H9 (cell line): ENCODE results near the gene ZBED2. TPM values are rescaled to one million over a fixed set of nuclear protein-coding genes. Genes with fewer than 3 reads are reported as not detected.

Experiments
- DNase-seq: peaks from one replicate; pipeline ENCODE4 v3.0.0-alpha.2; 2017
- H2AFZ ChIP-seq: one replicate; pipeline ENCODE4 v1.6.1; 2013; ENCODE audit warnings: mild to moderate bottlenecking, low read length, control low read depth, moderate library complexity
- H2AK5ac ChIP-seq: 2 replicates; pipeline ENCODE4 v1.6.1; 2013; ENCODE audit warnings: low read length, control low read depth, mixed read lengths; ENCODE audit not compliant: insufficient read length
- H2BK120ac ChIP-seq: one replicate; pipeline ENCODE4 v1.6.1; 2013; ENCODE audit warnings: low read depth, mild to moderate bottlenecking, low read length, control low read depth, inconsistent platforms; ENCODE audit not compliant: poor library complexity, severe bottlenecking
- H2BK12ac ChIP-seq: 2 replicates; pipeline ENCODE4 v1.6.1; 2013; ENCODE audit warnings: low read length, control low read depth, mixed read lengths, low read depth; ENCODE audit not compliant: insufficient read length
- H2BK15ac ChIP-seq: 2 replicates; pipeline ENCODE4 v1.6.1; 2013; ENCODE audit warnings: low read depth, low read length, control low read depth
- H2BK20ac ChIP-seq: one replicate; pipeline ENCODE4 v1.6.1; 2013; ENCODE audit warnings: low read depth, mild to moderate bottlenecking, low read length, control low read depth, inconsistent platforms; ENCODE audit not compliant: poor library complexity, severe bottlenecking
- H2BK5ac ChIP-seq: 2 replicates; pipeline ENCODE4 v1.6.1; 2013; ENCODE audit warnings: low read length, control low read depth, mixed read lengths; ENCODE audit not compliant: insufficient read length
- H3K14ac ChIP-seq: 2 replicates; pipeline ENCODE4 v1.6.1; 2013; ENCODE audit warnings: low read length, control low read depth; ENCODE audit not compliant: insufficient read depth
- H3K18ac ChIP-seq: 2 replicates; pipeline ENCODE4 v1.6.1; 2013; ENCODE audit warnings: low read depth, mild to moderate bottlenecking, mixed read lengths, low read length, control low read depth; ENCODE audit not compliant: insufficient read length
- H3K23ac ChIP-seq: 2 replicates; pipeline ENCODE4 v1.6.1; 2013; ENCODE audit warnings: low read length, control low read depth, mixed read lengths, low read depth; ENCODE audit not compliant: insufficient read length
- H3K23me2 ChIP-seq: 2 replicates; pipeline ENCODE4 v1.6.1; 2013; ENCODE audit warnings: low read depth, mild to moderate bottlenecking, mixed read lengths, low read length, control low read depth; ENCODE audit not compliant: insufficient read length, poor library complexity, severe bottlenecking
- H3K27ac ChIP-seq: 2 replicates; pipeline ENCODE4 v1.5.1; 2013; ENCODE audit warnings: low read length, control low read depth, mixed read lengths, low read depth; ENCODE audit not compliant: insufficient read length
- H3K27me3 ChIP-seq: 2 replicates; pipeline ENCODE4 v1.6.1; 2013; ENCODE audit warnings: low read length, control low read depth, inconsistent platforms; ENCODE audit not compliant: insufficient read depth
- H3K4ac ChIP-seq: 2 replicates; pipeline ENCODE4 v1.6.1; 2013; ENCODE audit warnings: low read depth, mild to moderate bottlenecking, control low read depth, inconsistent platforms, low read length, moderate library complexity
- H3K4me1 ChIP-seq: 2 replicates; pipeline ENCODE4 v1.6.1; 2013; ENCODE audit warnings: low read length, control low read depth, inconsistent platforms; ENCODE audit not compliant: insufficient read depth
- H3K4me2 ChIP-seq: 2 replicates; pipeline ENCODE4 v1.6.1; 2013; ENCODE audit warnings: low read length, control low read depth, mixed read lengths; ENCODE audit not compliant: insufficient read length, insufficient read depth
- H3K56ac ChIP-seq: 2 replicates; pipeline ENCODE4 v1.6.1; 2013; ENCODE audit warnings: low read depth, mild to moderate bottlenecking, mixed read lengths, low read length, control low read depth; ENCODE audit not compliant: insufficient read length
- H3K79me1 ChIP-seq: 2 replicates; pipeline ENCODE4 v1.6.1; 2013; ENCODE audit warnings: low read depth, mild to moderate bottlenecking, moderate library complexity, low read length, control low read depth, inconsistent platforms; ENCODE audit not compliant: insufficient read depth, poor library complexity, severe bottlenecking
- H3K79me2 ChIP-seq: 2 replicates; pipeline ENCODE4 v1.6.1; 2013; ENCODE audit warnings: low read length, control low read depth, inconsistent platforms; ENCODE audit not compliant: insufficient read depth
- H3K9ac ChIP-seq: 2 replicates; pipeline ENCODE4 v1.6.1; 2013; ENCODE audit warnings: low read length, control low read depth, mixed read lengths; ENCODE audit not compliant: insufficient read length; ENCODE audit errors: extremely low read depth
- H3K9me3 ChIP-seq: one replicate; pipeline ENCODE4 v1.6.1; 2013; ENCODE audit warnings: low read depth, low read length, inconsistent platforms; ENCODE audit not compliant: control insufficient read depth
- H3T11ph ChIP-seq: one replicate; pipeline ENCODE4 v1.6.1; 2013; ENCODE audit warnings: mild to moderate bottlenecking, low read length, control low read depth, inconsistent platforms
- H4K20me1 ChIP-seq: one replicate; pipeline ENCODE4 v1.6.1; 2013; ENCODE audit not compliant: control insufficient read depth, insufficient read length, insufficient read depth
- H4K5ac ChIP-seq: 2 replicates; pipeline ENCODE4 v1.6.1; 2013; ENCODE audit warnings: low read depth, mild to moderate bottlenecking, mixed read lengths, low read length, control low read depth; ENCODE audit not compliant: insufficient read length
- H4K8ac ChIP-seq: replicated peaks from 2 replicates; pipeline ENCODE4 v1.6.1; 2013; ENCODE audit warnings: low read length, control low read depth, mixed read lengths, low read depth; ENCODE audit not compliant: insufficient read length
- H4K91ac ChIP-seq: 2 replicates; pipeline ENCODE4 v1.6.1; 2013; ENCODE audit warnings: low read depth, mild to moderate bottlenecking, moderate library complexity, mixed read lengths, low read length, control low read depth; ENCODE audit not compliant: insufficient read length
- H3K27ac Mint-ChIP-seq, 3 experiments: 2 replicates in 2 of 3; 3 replicates in 1 of 3; pipeline ENCODE4 v1.8.0; 2020 to 2021; ENCODE audit warnings: mixed read lengths in 3 of 3, mild to moderate bottlenecking in 1 of 3, moderate library complexity in 1 of 3
- H3K27me3 Mint-ChIP-seq: 2 replicates; pipeline ENCODE4 v1.8.0; 2021; ENCODE audit warnings: low read depth, mild to moderate bottlenecking, moderate library complexity, mixed read lengths
- H3K36me3 Mint-ChIP-seq, 3 experiments: 2 replicates in 2 of 3; 3 replicates in 1 of 3; pipeline ENCODE4 v1.8.0; 2020 to 2021; ENCODE audit warnings: low read depth in 3 of 3, mixed read lengths in 3 of 3; ENCODE audit not compliant: insufficient read depth in 1 of 3
- H3K4me1 Mint-ChIP-seq, 2 experiments: 2 replicates each; pipeline ENCODE4 v1.8.0; 2020; ENCODE audit warnings: mixed read lengths in 2 of 2
- H3K4me3 Mint-ChIP-seq, 2 experiments: 2 replicates in 1 of 2; 3 replicates in 1 of 2; pipeline ENCODE4 v1.8.0; 2020 to 2021; ENCODE audit warnings: mild to moderate bottlenecking in 2 of 2, mixed read lengths in 2 of 2, moderate library complexity in 1 of 2
- H3K9me3 Mint-ChIP-seq, 2 experiments: 2 replicates in 1 of 2; 3 replicates in 1 of 2; pipeline ENCODE4 v1.8.0; 2020; ENCODE audit warnings: mild to moderate bottlenecking in 2 of 2, mixed read lengths in 2 of 2, moderate library complexity in 1 of 2
- WGBS: extraction: QIAGEN DNeasy Blood & Tissue Kit; methylation state at CpG from one replicate; pipeline ENCODE4 v1.1.7; 2013; ENCODE audit warnings: missing lambda C conversion rate, low lambda C conversion rate, mixed read lengths; ENCODE audit not compliant: insufficient read length; ENCODE audit errors: extremely low coverage; 5-methylcytosine and 5-hydroxymethylcytosine counted together
- total RNA-seq: library from RNA; stranded (reverse); gene quantifications from 2 replicates; pipeline ENCODE4 v1.2.1, GENCODE V29; 2021
- TF ChIP-seq, protein P1 (sequence below): fragments of 200-600 bp; sonication (generic); conservative IDR thresholded peaks from 3 replicates; pipeline ENCODE4 v1.8.0; 2021; ENCODE audit warnings: antibody characterized with exemption, mild to moderate bottlenecking

ZBED2 gene
- total RNA-seq, 1 experiment from 2014 or later, result not detected

DNA sequence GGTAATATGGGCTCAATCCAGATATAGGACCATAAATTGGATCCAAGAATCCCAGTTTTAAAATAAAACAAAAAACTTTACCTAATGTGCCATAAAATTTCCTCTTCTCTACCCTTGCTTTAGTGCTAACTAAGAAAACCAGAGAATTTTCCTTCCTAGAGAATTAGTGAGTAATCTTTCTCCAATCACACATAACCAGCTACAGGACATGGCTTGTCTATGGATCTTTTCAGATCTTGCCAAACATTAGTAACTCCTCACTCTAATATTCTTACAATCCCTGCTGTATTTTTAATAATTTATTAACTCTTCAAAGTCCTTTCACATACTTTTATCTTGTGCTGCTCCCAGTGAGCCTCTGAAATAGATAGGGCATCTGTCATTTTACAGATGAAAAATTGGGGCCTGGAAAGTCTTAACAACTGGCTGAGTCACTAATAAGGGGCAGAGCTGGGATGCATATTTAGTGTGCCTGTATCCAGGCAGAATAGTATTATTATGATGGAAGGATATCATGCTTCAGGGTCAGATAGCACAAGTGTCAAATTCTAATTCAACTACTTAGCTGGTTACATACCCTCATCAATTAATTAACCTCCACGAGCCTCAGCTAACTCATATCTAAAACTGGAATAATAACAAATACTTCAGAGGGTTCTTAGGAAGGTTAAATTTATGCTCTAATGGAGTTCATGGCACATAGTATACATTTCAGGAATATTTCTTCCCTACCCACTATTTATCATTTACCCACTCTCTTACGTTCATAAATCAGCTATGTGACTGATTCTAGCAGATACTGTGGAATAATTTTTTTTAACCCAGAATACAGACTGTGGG is 5.6 kb downstream of the ZBED2 start:
- no peak overlapping the region for H3K4ac ChIP-seq
- H3K18ac ChIP-seq, result no peak overlapping the region
- Mint-ChIP-seq H3K27me3 (no peaks in the 10 kb centered on the region), H3K4me3 (no peak overlapping the region), H3K4me1 (no peaks in the 10 kb centered on the region), H3K36me3 (peaks cover 0 to 4% (median 0%) of the 10 kb centered on the region in 3 experiments; a peak in 2 of 7 replicates), H3K9me3 (peaks cover 11% of the 10 kb centered on the region in 2 experiments; a peak in 4 of 5 replicates), H3K27ac (no peak overlapping the region)
- no CpG with 5 or more reads among the region's 2 CpGs for WGBS
- H2AFZ ChIP-seq, result no peak overlapping the region
- H3K79me2 ChIP-seq, result no peaks in the 10 kb centered on the region
- no peak overlapping the region for H4K8ac ChIP-seq
- TF ChIP-seq, protein P1, sequence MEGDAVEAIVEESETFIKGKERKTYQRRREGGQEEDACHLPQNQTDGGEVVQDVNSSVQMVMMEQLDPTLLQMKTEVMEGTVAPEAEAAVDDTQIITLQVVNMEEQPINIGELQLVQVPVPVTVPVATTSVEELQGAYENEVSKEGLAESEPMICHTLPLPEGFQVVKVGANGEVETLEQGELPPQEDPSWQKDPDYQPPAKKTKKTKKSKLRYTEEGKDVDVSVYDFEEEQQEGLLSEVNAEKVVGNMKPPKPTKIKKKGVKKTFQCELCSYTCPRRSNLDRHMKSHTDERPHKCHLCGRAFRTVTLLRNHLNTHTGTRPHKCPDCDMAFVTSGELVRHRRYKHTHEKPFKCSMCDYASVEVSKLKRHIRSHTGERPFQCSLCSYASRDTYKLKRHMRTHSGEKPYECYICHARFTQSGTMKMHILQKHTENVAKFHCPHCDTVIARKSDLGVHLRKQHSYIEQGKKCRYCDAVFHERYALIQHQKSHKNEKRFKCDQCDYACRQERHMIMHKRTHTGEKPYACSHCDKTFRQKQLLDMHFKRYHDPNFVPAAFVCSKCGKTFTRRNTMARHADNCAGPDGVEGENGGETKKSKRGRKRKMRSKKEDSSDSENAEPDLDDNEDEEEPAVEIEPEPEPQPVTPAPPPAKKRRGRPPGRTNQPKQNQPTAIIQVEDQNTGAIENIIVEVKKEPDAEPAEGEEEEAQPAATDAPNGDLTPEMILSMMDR, result no peak
- H3K23ac ChIP-seq, result no peak overlapping the region
- no peaks in the 10 kb centered on the region for H3K27me3 ChIP-seq
- H2BK15ac ChIP-seq, result no peak overlapping the region
- no peak overlapping the region for H2AK5ac ChIP-seq
- H4K91ac ChIP-seq, result no peak overlapping the region
- no peak overlapping the region for H3K27ac ChIP-seq
- H3K9me3 ChIP-seq, result no peaks in the 10 kb centered on the region
- H3K79me1 ChIP-seq, result no peaks in the 10 kb centered on the region
- H2BK120ac ChIP-seq, result no peak overlapping the region
- DNase-seq, result no peak
- H3K4me1 ChIP-seq, result no peaks in the 10 kb centered on the region
- no peak overlapping the region for H3T11ph ChIP-seq
- H3K9ac ChIP-seq, result no peak overlapping the region
- H2BK5ac ChIP-seq, result no peak overlapping the region
- H3K23me2 ChIP-seq, result no peaks in the 10 kb centered on the region
- H4K20me1 ChIP-seq, result no peaks in the 10 kb centered on the region
- no peak overlapping the region for H3K4me2 ChIP-seq
- H3K56ac ChIP-seq, result no peak overlapping the region
- no peak overlapping the region for H2BK12ac ChIP-seq
- no peak overlapping the region for H4K5ac ChIP-seq
- no peak overlapping the region for H2BK20ac ChIP-seq
- H3K14ac ChIP-seq, result no peak overlapping the region
